Gastrocnemius medialis (tissue), 4 donors: ENCODE data around the gene EPHX1. TPM values are rescaled to one million over a fixed set of nuclear protein-coding genes. Genes with fewer than 3 reads are reported as not detected.

ENCODE experiments used
- ATAC-seq, 2 donors: fragments of 150-250 bp; one replicate each; pipeline ENCODE4 v1.9.1; 2016
- DNase-seq, 2 donors: peaks; one replicate each; pipeline ENCODE4 v3.0.0-alpha.2; 2019
- H3K27ac ChIP-seq, 4 donors: fragments of 200-600 bp; sonication (generic); 1 replicate in 1 of 4; 2 replicates in 3 of 4; pipeline ENCODE4 v1.5.1; 2016 to 2018; ENCODE audit warnings: mild to moderate bottlenecking in 2 of 4, moderate library complexity in 1 of 4
- H3K27me3 ChIP-seq, 3 donors: fragments of 200-600 bp; sonication (generic) in 2 of 3; 1 replicate in 1 of 3; 2 replicates in 2 of 3; pipeline versions ENCODE4 v1.5.1 to v1.6.0; 2016 to 2019; ENCODE audit warnings: mild to moderate bottlenecking in 1 of 3, moderate library complexity in 1 of 3
- H3K36me3 ChIP-seq, 2 donors: fragments of 200-600 bp; sonication (generic) in 1 of 2; one replicate each; pipeline ENCODE4 v1.5.1; 2017 to 2018
- H3K4me1 ChIP-seq, 2 donors: fragments of 200-600 bp; sonication (generic) in 1 of 2; one replicate each; pipeline ENCODE4 v1.5.1; 2016 to 2017; ENCODE audit warnings: mild to moderate bottlenecking in 2 of 2
- H3K4me3 ChIP-seq, 4 donors: fragments of 200-600 bp; sonication (generic) in 3 of 4; 1 replicate in 1 of 4; 2 replicates in 3 of 4; pipeline ENCODE4 v1.5.1; 2016 to 2019; ENCODE audit warnings: mild to moderate bottlenecking in 2 of 4
- H3K9me3 ChIP-seq, 3 donors: fragments of 200-600 bp; sonication (generic) in 2 of 3; 1 replicate in 1 of 3; 2 replicates in 2 of 3; pipeline ENCODE4 v1.5.1; 2016 to 2019
- POLR2A ChIP-seq, 2 donors: fragments of 450-650 bp; IDR thresholded peaks; one replicate each; pipeline ENCODE4 v1.6.1; 2017; ENCODE audit warnings: antibody characterized with exemption in 2 of 2, mild to moderate bottlenecking in 2 of 2, moderate library complexity in 2 of 2
- in situ Hi-C, 4 donors: fragments of 200-750 bp; cut with MboI; loops; one replicate each; pipeline versions ENCODE4 v1.15.0 to v1.8.0; 2017; ENCODE audit warnings: low sequenced_read_pairs in 4 of 4
- intact Hi-C: fragments of 100-400 bp; cut with DNase I; formaldehyde crosslinking; loops from one replicate; pipeline ENCODE4 v1.15.1; 2023; ENCODE audit warnings: low total_unique reads
- total RNA-seq, 4 donors: library from RNA; depleted of rRNA; stranded (reverse); fragments of >200 nt; gene quantifications; one replicate each; pipeline versions ENCODE4 v1.1.0 to v1.2.3, GENCODE V29; 2016
- TF ChIP-seq, protein P1 (sequence below), 5 experiments: fragments of 450-650 bp in 3 of 5; fragments of 200-600 bp in 2 of 5; sonication (generic) in 2 of 5; IDR thresholded peaks in 4 of 5; conservative IDR thresholded peaks in 1 of 5; 1 replicate in 4 of 5; 2 replicates in 1 of 5; pipeline ENCODE4 v1.5.1; 2016 to 2019; ENCODE audit warnings: antibody characterized with exemption in 5 of 5, mild to moderate bottlenecking in 3 of 5, moderate library complexity in 3 of 5

The EPHX1 gene
- total RNA-seq, 4 donors from 2014 or later, result 65.7 to 155 (median 108) TPM

- Histone ChIP-seq H3K4me3 (no peak overlapping the region), H3K27ac (no peak overlapping the region), H3K9me3 (no peaks in the 10 kb centered on the region), H3K36me3 (no peaks in the 10 kb centered on the region), H3K4me1 (no peaks in the 10 kb centered on the region), H3K27me3 (no peaks in the 10 kb centered on the region)
- in situ Hi-C loops, result no loop called here
- DNase-seq, result no peak
- intact Hi-C loops, result no loop called here
- no peak for ATAC-seq
- no peak for TF ChIP-seq POLR2A (IDR thresholded peaks at IDR 0.05)
- TF ChIP-seq, protein P1, sequence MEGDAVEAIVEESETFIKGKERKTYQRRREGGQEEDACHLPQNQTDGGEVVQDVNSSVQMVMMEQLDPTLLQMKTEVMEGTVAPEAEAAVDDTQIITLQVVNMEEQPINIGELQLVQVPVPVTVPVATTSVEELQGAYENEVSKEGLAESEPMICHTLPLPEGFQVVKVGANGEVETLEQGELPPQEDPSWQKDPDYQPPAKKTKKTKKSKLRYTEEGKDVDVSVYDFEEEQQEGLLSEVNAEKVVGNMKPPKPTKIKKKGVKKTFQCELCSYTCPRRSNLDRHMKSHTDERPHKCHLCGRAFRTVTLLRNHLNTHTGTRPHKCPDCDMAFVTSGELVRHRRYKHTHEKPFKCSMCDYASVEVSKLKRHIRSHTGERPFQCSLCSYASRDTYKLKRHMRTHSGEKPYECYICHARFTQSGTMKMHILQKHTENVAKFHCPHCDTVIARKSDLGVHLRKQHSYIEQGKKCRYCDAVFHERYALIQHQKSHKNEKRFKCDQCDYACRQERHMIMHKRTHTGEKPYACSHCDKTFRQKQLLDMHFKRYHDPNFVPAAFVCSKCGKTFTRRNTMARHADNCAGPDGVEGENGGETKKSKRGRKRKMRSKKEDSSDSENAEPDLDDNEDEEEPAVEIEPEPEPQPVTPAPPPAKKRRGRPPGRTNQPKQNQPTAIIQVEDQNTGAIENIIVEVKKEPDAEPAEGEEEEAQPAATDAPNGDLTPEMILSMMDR (IDR thresholded peaks at IDR 0.05 in 4 of 5, conservative IDR thresholded peaks at IDR 0.05 in 1 of 5), result no peak
Observed at GRCh38 chr1:225890346-225891228, 80.7 kb downstream of the EPHX1 start.

DNA sequence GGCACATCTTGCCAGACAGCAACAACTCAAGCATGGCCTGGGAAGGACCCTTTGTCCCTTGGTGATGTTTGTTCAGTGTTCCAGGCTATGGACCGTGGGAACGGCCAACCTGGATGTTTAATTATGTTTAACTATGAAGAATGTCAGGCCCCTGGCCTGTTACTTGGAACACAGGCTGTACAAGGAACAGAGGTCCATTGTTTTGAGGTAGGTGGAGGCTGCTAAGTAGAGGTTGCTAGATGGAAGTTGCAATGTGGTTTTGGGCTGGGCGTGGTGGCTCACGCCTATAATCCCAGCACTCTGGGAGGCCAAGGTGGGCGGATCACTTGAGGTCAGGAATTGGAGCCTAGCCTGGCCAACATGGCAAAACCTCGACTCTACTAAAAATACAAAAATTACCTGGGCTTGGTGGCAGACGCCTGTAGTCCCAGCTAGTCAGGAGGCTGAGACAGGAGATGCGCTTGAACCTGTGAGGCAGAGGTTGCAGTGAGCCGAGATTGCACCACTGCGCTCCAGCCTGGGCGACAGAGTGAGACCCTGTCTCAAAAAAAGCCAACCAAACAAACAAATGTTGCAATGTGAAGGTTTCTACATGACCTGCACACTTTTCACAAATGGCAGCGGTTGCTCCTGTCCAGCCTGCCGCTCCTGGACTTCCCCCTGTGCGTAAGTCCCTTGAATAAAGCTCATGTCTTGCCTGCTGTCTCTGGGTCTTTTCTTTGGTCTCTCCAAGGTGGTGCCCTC lies 81.5 kb downstream of the EPHX1 start:
- H3K9me3 ChIP-seq, result no peaks in the 10 kb centered on the region
- in situ Hi-C loops, result no loop called here
- no peak overlapping the region for H3K27ac ChIP-seq
- H3K27me3 ChIP-seq, result no peaks in the 10 kb centered on the region
- intact Hi-C loops, result no loop called here
- DNase-seq (no peak), ATAC-seq (no peak)
- no peak overlapping the region for H3K4me3 ChIP-seq
- no peaks in the 10 kb centered on the region for H3K4me1 ChIP-seq
- TF ChIP-seq, protein P1 (IDR thresholded peaks at IDR 0.05 in 4 of 5, conservative IDR thresholded peaks at IDR 0.05 in 1 of 5), result no peak
- no peak for TF ChIP-seq POLR2A (IDR thresholded peaks at IDR 0.05)
- no peaks in the 10 kb centered on the region for H3K36me3 ChIP-seq

DNA sequence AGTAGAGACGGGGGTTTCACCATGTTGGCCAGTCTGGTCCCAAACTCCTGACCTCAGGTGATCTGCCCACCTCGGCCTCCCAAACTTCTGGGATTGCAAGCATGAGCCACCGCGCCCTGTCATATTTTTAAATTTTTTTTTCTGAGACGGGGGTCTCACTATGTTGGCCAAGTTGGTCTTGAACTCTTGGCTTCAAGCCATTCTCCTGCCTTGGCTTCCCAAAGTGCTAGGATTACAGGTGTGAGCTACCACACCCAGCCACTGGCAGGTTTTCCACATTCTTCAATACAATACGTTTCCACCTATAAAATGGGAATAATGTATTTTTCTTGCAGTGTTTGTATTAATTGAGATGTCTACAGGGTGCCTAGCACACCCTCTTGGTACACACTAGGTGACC lies 82.4 kb downstream of the EPHX1 start:
- Histone ChIP-seq H3K4me1 (no peaks in the 10 kb centered on the region), H3K4me3 (no peak overlapping the region), H3K9me3 (no peaks in the 10 kb centered on the region), H3K36me3 (no peaks in the 10 kb centered on the region), H3K27ac (no peak overlapping the region), H3K27me3 (no peaks in the 10 kb centered on the region)
- no peak for TF ChIP-seq POLR2A (IDR thresholded peaks at IDR 0.05)
- TF ChIP-seq, protein P1 (IDR thresholded peaks at IDR 0.05 in 4 of 5, conservative IDR thresholded peaks at IDR 0.05 in 1 of 5), result no peak
- intact Hi-C loops, result no loop called here
- ATAC-seq, result no peak
- no peak for DNase-seq
- in situ Hi-C loops, result no loop called here

Other genes with a start within 250 kb of the EPHX1 start
- 100 to 1,000 TPM in 1 of 4 donors, 10 to 100 TPM in 3; 56.1 to 112 (median 62.2) TPM for gene ENAH, start 157.0 kb upstream of the EPHX1 start, total RNA-seq
- 100 to 1,000 TPM; 182 to 207 (median 198) TPM for gene SRP9, start 32.3 kb upstream of the EPHX1 start, total RNA-seq
- gene TMEM63A, start 72.3 kb downstream of the EPHX1 start, total RNA-seq, result 10 to 100 TPM in 2 of 4 donors, 1 to 10 TPM in 2; 6.3 to 19.5 (median 10.6) TPM
- gene LEFTY1, start 79.0 kb downstream of the EPHX1 start, total RNA-seq, result under 1 TPM in 1 of 4 donors, not detected in 3; 0.97 TPM
- 10 to 100 TPM; 31.9 to 50.3 (median 42.5) TPM for gene PYCR2, start 114.1 kb downstream of the EPHX1 start, total RNA-seq
- gene LEFTY2, start 131.1 kb downstream of the EPHX1 start, total RNA-seq, result under 1 TPM in 1 of 4 donors, not detected in 3; 0.20 TPM
- gene SDE2, start 189.2 kb downstream of the EPHX1 start, total RNA-seq, result 10 to 100 TPM; 20.1 to 30.0 (median 23.0) TPM